ENCODE results near the gene SETBP1. TPM values are rescaled to one million over a fixed set of nuclear protein-coding genes. Genes with fewer than 3 reads are reported as not detected.

Gene SETBP1
- total RNA-seq, 1 donor from 2014 or later: 131 TPM

DNA sequence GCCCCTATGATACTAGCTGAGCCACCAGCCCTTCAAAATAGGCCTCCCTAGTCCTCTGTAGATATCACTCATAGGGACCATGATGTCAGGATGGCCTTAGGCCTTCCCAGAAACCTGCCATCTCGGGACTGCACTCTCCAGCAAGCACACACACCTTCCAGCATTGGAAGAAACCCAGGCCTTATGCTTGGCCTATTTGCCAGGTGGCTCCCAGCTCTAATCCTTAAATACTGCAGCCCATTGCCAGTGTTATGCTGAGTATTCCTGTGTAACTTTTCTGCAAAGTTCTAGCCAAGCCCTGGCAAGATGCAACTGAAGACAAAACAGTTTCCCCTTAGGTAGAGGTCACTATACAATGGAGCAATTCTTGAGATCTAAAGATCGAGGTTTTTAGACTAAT, 316.5 kb downstream of the SETBP1 start:
- TF ChIP-seq, protein P1, sequence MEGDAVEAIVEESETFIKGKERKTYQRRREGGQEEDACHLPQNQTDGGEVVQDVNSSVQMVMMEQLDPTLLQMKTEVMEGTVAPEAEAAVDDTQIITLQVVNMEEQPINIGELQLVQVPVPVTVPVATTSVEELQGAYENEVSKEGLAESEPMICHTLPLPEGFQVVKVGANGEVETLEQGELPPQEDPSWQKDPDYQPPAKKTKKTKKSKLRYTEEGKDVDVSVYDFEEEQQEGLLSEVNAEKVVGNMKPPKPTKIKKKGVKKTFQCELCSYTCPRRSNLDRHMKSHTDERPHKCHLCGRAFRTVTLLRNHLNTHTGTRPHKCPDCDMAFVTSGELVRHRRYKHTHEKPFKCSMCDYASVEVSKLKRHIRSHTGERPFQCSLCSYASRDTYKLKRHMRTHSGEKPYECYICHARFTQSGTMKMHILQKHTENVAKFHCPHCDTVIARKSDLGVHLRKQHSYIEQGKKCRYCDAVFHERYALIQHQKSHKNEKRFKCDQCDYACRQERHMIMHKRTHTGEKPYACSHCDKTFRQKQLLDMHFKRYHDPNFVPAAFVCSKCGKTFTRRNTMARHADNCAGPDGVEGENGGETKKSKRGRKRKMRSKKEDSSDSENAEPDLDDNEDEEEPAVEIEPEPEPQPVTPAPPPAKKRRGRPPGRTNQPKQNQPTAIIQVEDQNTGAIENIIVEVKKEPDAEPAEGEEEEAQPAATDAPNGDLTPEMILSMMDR (IDR thresholded peaks at IDR 0.05; ENCODE audit: unreplicated experiment): no peak
- no peak for DNase-seq (ENCODE audit: low spot score)
- Mint-ChIP-seq H3K9me3 (ENCODE audit: unreplicated experiment) (no peaks in the 10 kb centered on the region), H3K4me1 (ENCODE audit: unreplicated experiment) (no peaks in the 10 kb centered on the region), H3K27ac (ENCODE audit: unreplicated experiment) (no peak overlapping the region), H3K27me3 (ENCODE audit: unreplicated experiment) (peaks cover 4% of the 10 kb centered on the region), H3K4me3 (ENCODE audit: unreplicated experiment) (no peak overlapping the region), H3K36me3 (ENCODE audit: low read depth, unreplicated experiment) (peaks cover 37% of the 10 kb centered on the region)

DNA sequence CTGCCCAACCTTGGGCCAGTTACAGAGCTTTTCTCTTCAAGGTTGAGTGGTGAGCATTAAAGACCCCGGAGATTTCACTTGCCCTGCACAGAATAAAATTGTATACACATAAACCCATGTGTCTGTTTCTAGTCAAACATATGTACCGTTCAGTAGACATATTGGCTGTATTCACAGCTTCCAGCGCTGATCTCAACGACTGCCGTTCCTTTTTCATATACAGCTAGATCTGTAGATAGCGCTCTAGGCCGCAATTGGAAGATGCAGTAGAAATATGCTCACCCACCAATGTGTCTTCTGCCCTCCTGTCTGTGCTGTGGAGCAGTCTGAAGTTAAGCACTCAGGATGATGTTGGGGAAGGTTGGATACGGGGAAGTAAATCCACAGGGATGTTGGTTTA, 317.7 kb downstream of the SETBP1 start:
- H3K27ac Mint-ChIP-seq (ENCODE audit: unreplicated experiment): no peak overlapping the region
- peaks cover 37% of the 10 kb centered on the region for H3K36me3 Mint-ChIP-seq (ENCODE audit: low read depth, unreplicated experiment)
- peaks cover 4% of the 10 kb centered on the region for H3K27me3 Mint-ChIP-seq (ENCODE audit: unreplicated experiment)
- H3K4me3 Mint-ChIP-seq (ENCODE audit: unreplicated experiment): no peak overlapping the region
- H3K9me3 Mint-ChIP-seq (ENCODE audit: unreplicated experiment): no peaks in the 10 kb centered on the region
- TF ChIP-seq, protein P1 (IDR thresholded peaks at IDR 0.05; ENCODE audit: unreplicated experiment): no peak
- H3K4me1 Mint-ChIP-seq (ENCODE audit: unreplicated experiment): no peaks in the 10 kb centered on the region
- no peak for DNase-seq (ENCODE audit: low spot score)

DNA sequence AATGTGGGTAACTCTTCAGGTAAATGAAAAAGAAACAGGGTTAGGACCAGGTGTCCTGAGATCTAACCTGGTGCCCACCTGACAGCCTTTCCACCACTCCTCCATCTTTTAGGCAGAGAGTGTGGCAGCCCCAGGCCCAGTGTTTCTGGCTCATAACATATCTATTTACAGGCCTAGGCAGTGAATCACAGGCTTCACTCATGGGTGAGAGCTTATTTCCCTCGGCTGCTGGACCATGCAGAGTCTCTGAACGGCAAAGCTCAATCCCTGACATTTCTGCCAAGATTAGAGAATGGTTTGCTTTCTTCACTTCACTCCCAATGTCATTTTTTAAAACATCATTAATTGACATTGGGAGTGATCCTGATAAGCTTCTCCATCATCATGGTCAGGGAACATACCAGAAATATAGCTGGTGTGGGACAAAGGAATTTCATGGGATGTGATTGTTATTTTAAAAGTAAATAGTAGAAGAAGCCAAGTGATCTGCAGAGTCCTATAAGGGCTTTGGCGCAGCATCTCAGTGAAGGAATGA, 323.9 kb downstream of the SETBP1 start:
- no peaks in the 10 kb centered on the region for H3K27me3 Mint-ChIP-seq (ENCODE audit: unreplicated experiment)
- peaks cover 37% of the 10 kb centered on the region for H3K36me3 Mint-ChIP-seq (ENCODE audit: low read depth, unreplicated experiment)
- no peaks in the 10 kb centered on the region for H3K4me1 Mint-ChIP-seq (ENCODE audit: unreplicated experiment)
- no peaks in the 10 kb centered on the region for H3K9me3 Mint-ChIP-seq (ENCODE audit: unreplicated experiment)
- no peak overlapping the region for H3K27ac Mint-ChIP-seq (ENCODE audit: unreplicated experiment)
- DNase-seq (ENCODE audit: low spot score): no peak
- TF ChIP-seq, protein P1 (IDR thresholded peaks at IDR 0.05; ENCODE audit: unreplicated experiment): no peak
- H3K4me3 Mint-ChIP-seq (ENCODE audit: unreplicated experiment): no peak overlapping the region

DNA sequence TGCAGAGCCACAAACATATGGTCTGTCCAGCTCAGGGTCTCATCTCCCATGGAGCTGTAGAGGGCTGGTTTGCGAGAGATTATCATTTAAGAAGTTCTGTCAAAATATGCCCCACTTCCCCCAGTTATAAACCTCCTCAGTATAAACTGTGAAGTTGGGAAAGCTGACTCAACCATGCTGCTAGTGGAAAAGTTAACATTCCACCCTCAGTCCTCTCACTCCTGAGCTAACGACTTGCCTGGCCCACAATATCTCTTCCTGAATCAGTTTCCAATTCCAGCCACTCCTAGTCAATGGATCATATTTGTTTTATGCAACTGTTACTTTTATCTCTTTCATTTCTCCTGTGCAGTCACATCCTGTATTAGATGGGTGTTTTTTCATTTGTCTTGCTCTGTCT, 326.2 kb downstream of the SETBP1 start:
- peaks cover 34% of the 10 kb centered on the region for H3K36me3 Mint-ChIP-seq (ENCODE audit: low read depth, unreplicated experiment)

DNA sequence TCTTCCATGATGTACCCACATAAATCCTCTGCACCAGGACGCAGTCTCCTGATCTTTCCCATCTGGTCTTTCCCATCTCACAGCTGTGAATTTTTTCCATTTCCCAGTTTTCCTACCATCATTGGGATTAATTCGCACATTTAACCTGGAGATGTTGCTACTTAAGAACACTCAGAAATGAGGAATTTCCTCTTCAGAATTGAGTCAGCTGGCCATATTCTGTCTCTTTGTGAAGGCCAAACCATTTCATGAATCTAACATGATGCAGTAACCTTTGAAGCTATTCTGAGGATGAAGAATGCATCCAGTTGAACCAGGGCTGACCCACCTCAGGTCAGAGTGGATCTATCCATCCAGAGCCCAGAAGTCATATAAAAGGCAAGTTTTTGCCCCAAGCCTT, 326.8 kb downstream of the SETBP1 start:
- Mint-ChIP-seq H3K9me3 (ENCODE audit: unreplicated experiment) (no peaks in the 10 kb centered on the region), H3K4me1 (ENCODE audit: unreplicated experiment) (peaks cover 3% of the 10 kb centered on the region), H3K36me3 (ENCODE audit: low read depth, unreplicated experiment) (peaks cover 38% of the 10 kb centered on the region), H3K27me3 (ENCODE audit: unreplicated experiment) (no peaks in the 10 kb centered on the region), H3K4me3 (ENCODE audit: unreplicated experiment) (no peak overlapping the region), H3K27ac (ENCODE audit: unreplicated experiment) (no peak overlapping the region)
- TF ChIP-seq, protein P1 (IDR thresholded peaks at IDR 0.05; ENCODE audit: unreplicated experiment): no peak
- no peak for DNase-seq (ENCODE audit: low spot score)

More for the DNA sequence above, 326.2 kb downstream of the SETBP1 start:
- Mint-ChIP-seq H3K9me3 (ENCODE audit: unreplicated experiment) (no peaks in the 10 kb centered on the region), H3K4me1 (ENCODE audit: unreplicated experiment) (peaks cover 3% of the 10 kb centered on the region), H3K27me3 (ENCODE audit: unreplicated experiment) (no peaks in the 10 kb centered on the region), H3K27ac (ENCODE audit: unreplicated experiment) (no peak overlapping the region), H3K4me3 (ENCODE audit: unreplicated experiment) (no peak overlapping the region)
- TF ChIP-seq, protein P1 (IDR thresholded peaks at IDR 0.05; ENCODE audit: unreplicated experiment): no peak
- DNase-seq (ENCODE audit: low spot score): no peak

Data from endothelial cell (in vitro differentiated cells).